ENCODE data around the gene EHBP1.

The EHBP1 gene

DNA sequence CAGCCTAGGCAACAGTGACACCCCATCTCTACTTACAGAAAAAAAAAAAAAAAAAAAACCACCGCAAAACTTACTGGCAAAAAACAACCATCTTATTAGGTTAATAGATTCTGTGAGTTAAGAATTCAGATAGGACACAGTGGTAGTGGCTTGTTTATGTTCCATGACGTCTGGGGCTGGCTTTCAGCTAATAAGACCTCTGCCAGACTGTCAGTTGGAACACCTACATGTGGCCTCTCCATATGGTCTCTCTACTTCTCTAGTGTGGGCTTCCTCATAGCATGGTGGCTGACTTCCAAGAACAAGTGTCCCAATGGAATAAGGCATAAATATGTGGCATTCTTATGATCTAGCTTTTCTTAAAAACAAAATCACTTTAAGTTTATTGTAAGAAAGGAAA, 251.1 kb downstream of the EHBP1 start:
- DNase-seq (ENCODE audit: low read depth, low spot score) = no peak

DNA sequence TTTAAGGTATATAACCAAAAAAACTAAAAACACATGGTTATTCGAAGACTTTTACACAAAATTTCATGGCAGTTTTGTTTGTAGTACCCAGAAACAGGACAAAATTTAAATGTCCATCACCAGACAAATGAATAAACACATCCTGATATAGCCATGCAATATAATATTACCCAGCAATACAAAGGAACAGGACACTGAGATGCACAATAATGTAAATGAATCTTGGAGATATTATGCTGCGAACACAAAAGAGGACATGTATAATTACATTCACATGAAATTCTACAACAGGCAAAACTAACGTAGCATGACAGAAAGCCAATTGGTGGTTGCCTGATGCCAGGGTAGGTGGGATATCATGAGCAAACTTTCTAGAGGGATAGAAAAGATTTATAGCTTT, 252.7 kb downstream of the EHBP1 start:
- DNase-seq (ENCODE audit: low read depth, low spot score) = no peak

DNA sequence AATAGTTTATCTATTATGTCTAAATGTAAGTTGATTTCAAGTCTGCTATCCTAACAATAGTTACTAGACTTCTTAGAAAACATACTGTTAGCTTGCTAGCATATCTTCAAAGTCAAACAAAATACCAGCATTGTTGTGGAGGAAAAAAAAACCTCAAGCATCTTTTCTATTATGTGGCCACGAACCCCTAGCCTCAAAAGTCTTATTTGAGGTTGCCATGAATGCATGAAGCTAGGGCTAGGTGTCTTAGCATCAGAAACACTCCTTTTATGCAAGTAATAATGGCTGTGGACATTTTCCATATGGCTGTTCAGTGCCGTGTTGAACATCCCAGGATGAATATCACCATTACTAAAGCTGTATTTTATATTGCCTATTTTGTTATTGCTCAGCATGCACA, 258.5 kb downstream of the EHBP1 start:
- no peak for DNase-seq (ENCODE audit: low read depth, low spot score)

DNA sequence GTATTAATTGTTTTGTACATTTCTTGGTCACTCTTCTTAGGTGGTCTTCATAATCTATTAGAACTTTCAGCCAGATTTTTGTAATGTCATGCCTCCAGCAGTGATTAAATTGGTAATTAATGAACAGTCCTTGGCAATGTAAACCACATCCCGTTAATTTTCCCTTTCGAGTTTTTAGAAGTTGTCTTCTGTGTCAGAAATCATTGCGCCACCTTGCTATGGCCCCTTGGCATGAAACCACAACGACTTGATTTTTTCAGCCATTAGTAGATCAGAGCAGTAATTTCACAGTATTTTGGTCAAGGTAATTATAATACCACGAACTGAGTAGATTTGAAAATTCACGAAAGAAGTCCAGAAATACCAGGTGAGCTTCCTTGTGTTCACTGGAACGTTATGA, 259.2 kb downstream of the EHBP1 start:
- DNase-seq (ENCODE audit: low read depth, low spot score) = no peak

DNA sequence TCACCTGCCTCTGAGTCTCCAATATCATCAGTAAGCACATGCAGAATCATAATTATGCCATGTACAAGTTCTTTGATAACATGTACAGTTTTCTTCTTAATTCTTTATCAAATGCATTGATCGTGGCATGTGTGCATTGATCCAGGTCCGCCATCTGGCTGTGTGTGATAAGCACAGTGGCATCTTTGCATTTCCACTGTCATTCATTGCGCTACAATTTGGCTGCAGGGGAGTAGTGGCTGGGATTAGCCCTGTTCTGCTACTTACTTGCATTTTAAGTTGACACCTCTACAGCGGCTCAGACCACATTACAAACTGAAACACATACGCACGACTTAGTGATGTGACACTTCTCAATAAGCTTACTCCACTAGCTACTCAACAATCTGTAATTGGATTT, 261.5 kb downstream of the EHBP1 start:
- no peak for DNase-seq (ENCODE audit: low read depth, low spot score)

DNA sequence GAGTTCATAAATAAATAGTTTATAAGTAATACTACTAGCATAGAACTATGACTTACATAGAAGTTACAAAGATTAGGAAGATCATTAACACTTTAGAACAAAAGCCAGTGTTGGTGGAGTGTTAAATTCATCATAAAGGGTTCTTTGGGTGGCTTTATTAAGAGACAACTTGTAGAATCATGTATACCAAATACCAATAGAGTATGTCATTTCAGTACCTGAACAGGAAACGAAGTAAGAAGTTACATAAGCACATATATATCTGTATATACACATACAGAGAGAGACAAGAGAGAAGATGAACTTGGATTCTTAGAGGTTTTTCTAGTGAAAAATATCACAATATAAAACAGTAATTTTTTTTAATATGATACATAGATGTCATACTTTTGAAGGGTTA, 262.7 kb downstream of the EHBP1 start:
- no peak for DNase-seq (ENCODE audit: low read depth, low spot score)

DNA sequence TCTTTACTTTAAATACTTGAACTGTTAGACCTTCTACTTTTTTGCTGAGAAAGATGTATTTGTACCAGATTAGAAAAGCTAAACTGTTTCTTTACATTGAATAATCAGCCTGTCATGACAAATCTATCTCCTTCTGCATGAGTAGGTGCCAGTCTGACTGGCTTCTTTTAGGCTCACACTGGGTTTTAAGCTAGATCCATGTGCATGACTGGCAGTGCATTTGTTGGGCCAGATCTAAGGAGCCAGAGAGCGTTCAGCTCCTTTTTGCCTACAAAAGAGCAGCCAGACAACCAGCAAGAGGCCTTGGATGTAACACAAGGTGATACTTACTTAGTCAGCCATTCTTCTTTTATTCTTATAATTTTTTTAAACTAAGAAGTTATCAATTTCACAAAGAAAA, 263.2 kb downstream of the EHBP1 start:
- DNase-seq (ENCODE audit: low read depth, low spot score) = no peak

DNA sequence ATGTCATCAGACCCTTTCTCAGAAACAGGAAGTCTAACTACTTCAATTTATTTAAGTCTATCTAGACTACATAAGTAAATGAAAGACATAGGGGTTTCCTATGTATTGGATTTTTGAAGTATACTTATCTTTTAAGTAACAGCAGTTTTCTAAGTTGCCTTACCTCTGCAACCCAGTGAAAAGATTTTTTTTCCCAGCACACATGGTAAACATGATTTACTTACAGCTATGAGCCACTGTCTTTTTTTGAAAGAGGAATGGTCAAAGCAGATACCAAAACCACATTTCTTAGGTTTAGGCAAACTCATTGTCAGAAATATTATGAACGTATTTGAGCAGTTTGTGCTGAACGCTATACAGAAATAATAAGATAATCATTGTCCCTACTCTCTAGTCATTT, 266.4 kb downstream of the EHBP1 start:
- DNase-seq (ENCODE audit: low read depth, low spot score) = no peak

DNA sequence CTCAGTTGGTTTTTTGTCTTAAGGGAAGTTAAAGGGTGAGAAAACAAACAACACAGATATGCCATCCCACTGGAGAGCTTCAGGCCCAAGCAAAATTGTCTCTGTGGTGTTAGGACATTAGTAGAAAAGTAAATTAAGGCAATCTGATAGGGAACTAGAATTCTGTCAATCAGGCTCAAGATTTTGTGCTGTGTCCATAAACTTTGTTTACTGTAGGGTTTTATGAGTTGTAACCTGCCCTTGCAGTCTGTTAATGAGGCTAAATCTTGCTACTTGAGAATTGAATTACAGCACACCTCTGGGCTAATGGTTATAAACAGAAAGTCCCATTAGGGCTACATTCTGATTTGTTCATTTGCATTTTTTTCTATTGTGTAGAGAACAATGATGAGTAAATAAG, 267.1 kb downstream of the EHBP1 start:
- DNase-seq (ENCODE audit: low read depth, low spot score) = no peak

DNA sequence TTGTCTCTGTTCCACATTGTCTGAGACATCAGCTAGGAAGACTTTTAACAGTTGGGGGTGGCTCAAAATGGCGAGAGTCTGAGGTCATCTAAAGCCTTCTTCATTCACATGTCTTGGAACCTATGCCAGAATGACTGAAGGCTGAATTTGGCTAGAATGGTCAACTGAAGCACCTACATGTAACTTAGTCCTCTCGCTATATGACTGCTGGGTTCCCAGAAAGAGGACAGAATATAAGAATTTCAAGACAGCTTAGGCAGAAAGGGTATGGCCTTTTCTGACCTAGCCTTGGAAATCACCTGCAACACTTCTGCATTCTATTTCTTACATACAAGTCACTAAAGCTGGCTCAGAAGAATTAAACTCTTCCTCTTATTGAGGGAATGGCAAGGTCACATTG, 269.5 kb downstream of the EHBP1 start:
- DNase-seq (ENCODE audit: low read depth, low spot score) = no peak

DNA sequence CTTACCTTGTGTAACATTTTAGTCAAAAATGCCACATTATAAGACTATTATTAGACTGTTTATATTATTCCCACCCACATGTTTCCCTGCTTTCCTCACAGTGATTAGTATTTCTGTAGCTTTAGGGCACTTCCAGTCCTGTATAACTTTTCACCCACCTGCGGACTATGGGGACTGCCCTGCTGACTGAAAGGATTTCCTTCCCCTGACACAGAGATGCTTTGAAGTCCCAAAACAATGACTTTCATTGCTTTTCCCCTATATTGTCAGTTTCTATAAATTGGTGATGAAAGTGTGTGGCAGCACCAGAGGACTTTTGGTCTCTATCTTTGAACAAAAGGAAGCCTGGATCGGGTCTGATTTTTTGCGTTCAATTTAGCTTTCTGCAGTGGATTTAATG, 286.1 kb downstream of the EHBP1 start:
- DNase-seq (ENCODE audit: low read depth, low spot score) = no peak

DNA sequence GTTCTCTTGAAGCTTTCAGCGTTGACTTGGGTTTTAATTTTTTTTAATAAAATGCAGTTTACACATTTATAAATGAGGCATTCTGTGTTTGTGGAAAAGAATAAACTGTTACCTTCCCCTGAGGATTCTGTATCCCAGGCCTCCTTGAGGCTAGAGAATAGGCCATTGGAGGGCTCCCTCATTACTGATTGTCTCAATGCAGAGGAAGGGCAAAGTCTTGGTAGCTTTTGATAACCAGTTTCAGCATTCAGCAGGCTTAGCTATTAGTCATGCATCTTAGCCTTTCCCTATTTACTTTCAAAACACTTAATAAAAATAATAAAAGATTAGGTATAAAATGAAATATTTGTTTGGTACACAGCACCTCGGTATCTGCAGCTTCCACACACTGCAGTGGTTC, 287.0 kb downstream of the EHBP1 start:
- no peak for DNase-seq (ENCODE audit: low read depth, low spot score)

DNA sequence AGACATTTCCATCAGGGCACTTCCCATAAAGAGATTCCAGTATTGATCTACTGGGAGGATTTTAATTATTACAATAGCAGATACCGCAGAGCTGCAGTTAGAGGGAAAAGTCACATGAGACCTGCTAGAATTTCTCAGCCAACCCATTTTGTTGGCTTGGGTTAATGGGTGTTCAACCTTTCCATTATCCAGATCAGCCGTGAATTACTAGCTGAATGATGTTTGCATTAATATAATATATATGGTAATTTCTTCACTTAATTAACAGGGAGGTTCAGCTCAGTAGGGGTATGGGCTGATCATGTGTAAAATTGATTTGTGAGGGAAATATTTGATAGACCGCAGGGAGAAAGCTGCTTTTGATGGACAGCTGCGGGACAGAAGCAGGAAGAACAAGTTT, 288.7 kb downstream of the EHBP1 start:
- no peak for DNase-seq (ENCODE audit: low read depth, low spot score)

DNA sequence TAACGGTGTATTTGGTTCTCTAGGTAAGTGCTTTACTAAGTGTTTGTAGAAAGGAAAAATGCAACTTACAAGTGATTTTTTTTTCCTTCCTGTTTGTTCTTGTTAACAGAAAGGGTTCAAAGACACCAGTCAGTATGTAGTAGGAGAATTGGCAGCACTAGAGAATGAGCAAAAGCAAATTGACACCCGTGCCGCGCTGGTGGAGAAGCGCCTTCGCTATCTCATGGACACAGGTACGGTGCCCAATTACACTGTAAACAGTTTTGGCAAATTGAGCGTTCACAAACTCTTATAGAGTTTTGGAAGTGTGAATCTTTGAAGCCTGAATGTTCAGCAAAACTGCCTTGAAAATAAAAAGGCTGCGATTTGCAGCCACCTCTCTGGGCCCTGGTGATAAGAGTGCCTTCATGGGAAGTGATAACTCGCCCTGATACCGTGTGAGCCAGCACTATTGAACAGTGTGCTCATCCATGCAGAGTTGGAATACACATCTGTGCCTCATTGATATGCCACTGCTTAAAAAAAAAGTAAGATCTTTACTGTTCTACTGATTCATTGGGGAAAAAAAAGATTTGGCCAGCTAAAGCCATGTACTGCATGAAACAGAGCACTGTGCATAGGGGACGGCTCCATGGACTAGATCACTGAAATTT, 291.1 kb downstream of the EHBP1 start:
- no peak for DNase-seq (ENCODE audit: low read depth, low spot score)

DNA sequence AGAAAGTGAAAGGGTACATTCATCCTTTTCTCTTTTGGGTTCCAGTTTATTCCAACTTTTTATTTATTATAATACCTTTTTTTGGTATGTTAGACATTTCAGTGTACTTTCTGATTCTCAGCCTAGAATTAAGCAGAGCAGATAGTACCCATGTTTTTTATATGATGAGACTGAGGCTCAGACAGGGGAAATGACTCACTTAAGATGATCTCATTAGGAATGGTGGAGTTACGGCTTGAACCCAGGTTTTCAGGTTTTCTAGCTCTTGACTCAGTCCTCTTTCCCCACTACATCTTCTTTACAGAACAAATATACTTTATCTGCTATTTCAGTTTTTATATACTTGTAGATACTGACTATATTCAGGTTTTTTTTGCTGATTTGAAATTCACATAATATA, 293.4 kb downstream of the EHBP1 start:
- no peak for DNase-seq (ENCODE audit: low read depth, low spot score)

DNA sequence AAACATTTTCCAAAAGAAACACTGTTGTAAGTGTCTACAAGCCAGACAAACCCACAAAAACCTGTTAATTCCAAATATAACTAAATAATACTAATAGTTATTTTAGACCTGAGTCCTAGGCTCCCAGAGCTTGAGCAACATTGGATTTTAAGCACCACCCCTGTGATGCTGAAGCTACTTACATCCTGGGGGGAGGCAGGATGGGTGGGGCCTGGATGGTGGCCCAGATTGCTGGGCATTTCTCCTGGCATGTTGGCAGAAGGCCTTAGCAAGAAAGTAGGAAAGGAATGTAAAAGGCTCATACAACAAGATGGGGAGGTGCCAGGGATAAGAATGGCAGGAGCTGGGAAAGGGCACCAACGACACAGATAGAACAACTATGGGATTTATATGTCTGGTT, 294.4 kb downstream of the EHBP1 start:
- DNase-seq (ENCODE audit: low read depth, low spot score) = no peak

DNA sequence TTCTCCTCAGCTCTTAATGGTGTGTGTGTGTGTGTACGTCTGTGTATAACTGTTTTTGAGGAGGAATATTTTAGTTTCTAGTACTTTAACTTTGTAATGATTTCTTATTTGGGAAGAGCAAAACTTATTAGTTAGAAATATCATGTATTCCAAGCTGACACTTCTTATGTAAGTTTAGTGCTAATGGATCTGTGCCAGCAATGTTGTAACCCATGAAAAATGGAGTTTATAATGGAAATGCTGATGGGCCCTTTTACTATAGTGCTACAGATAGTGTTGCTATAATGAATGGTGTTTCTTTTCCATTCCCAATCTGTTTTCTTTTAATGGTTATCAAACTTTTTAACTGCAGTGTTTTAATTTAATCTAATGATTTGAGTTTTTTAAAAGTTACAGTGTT, 295.3 kb downstream of the EHBP1 start:
- DNase-seq (ENCODE audit: low read depth, low spot score) = no peak

DNA sequence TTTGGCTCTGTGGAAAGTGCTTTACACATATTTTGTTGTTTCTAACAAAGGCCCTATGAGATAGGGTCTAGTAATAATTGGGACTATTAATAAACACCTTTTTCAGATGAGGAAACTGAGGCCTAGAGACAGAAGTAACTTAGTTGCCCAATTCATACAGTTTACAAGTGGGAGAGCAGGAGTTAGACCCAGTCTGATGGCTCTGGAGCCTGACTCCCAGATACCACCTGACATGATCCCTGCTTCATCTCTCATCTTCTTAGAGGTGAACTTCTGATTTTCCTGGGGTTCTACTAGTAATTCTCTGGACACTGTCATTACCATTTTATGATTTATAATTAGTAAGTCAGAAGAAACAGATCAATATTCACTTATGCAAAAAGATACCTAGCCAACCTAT, 296.1 kb downstream of the EHBP1 start:
- no peak for DNase-seq (ENCODE audit: low read depth, low spot score)

DNA sequence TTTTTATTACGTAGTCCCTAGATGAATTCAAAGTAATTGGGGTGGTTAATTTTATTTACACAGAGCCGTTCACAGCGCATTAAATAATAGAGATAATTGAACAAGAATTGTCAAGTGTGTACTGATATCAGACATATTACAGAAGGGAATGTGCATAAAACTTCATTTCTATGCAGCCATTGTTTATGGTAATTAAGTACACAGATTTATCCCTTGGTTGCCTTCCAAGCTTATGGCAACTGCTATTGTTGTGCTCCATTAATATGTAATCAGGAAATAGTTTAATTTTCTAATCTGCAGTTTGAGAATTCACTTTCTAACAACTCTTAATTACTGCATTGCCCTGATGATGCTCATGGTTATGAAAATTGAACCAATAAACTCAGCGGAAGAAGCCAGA, 297.8 kb downstream of the EHBP1 start:
- DNase-seq (ENCODE audit: low read depth, low spot score) = no peak

DNA sequence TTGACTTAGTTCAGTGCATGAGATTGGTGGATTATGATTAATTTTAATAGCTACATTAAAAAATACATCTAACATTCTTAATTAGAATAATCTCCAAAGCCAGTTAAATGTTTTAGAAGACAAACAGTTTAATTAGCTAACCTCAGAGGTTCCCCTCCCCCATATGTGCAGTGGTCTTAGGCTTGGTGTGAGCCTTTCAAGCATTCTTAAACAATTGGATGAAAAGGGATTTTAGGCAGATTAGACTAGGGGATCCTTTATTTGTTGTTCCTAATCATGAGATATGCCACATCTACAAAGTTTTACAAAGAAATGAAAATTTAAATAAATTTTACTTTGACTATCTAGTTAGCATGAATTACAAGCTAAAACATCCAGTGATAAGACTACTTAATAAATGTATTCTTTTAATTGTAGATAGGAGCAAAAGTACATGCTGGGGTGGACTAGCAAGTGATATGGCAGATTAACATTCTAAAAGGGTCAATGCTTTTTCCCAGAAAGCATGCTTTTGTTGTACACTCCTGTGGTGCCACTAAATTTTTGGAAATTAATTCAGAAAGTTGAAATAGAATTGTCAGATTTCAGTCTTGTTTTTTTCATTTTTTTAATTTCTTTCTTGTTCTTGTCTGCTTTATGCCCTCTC, 302.4 kb downstream of the EHBP1 start:
- no peak for DNase-seq (ENCODE audit: low read depth, low spot score)

DNA sequence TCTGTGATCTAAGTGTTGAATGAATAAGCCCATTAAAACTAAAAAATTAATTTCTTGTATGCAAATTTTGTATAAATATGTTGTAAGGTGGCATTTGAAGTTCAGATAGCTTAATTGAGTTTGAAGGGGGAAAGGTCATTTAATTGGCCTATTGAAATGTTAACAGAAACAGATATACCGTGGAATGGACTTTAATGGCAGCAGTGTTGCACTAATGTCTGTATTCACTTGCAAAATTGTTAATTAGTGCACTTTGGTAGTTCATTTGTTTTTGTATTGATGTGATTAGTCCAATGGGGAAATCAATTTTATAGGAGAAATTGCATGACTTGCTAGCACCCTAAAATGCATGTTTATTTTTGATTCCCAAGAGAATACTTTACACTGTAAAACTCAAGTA, 303.3 kb downstream of the EHBP1 start:
- no peak for DNase-seq (ENCODE audit: low read depth, low spot score)

DNA sequence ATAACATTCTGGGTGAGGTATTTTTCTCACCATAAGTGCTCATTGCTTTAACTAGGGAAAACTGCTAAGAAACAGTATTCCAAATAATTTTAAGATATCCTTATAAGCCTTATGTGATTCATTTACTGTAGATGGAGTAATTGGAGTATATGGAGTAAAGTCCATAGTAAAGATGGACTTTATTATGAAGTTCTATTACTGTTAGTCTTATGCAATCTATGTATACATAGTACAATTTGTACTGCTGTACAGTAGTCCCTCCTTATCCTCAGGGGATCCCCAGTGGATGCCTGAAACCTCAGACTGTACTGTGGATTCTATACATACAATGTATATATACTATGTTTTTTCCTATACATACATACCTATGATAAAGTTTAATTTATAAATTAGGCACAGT, 304.0 kb downstream of the EHBP1 start:
- no peak for DNase-seq (ENCODE audit: low read depth, low spot score)

DNA sequence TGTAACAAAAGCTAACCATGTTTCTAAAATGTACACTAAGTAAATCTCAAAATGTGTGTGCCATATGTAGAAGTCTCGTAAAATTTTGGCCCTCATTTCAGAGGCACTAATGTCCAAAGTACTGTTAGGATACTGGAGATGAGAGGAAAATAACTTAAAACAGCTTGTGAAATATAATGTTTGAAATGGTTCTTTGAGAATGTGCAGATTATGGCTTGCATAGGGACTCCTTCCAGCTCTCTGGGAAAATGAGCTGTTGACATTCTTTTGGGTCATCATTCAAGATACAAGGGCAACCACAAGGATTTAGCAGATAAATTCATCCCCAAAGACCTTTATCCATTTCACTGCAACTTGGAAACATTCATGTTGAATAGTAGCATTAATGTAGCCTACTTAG, 307.0 kb downstream of the EHBP1 start:
- DNase-seq (ENCODE audit: low read depth, low spot score) = no peak

DNA sequence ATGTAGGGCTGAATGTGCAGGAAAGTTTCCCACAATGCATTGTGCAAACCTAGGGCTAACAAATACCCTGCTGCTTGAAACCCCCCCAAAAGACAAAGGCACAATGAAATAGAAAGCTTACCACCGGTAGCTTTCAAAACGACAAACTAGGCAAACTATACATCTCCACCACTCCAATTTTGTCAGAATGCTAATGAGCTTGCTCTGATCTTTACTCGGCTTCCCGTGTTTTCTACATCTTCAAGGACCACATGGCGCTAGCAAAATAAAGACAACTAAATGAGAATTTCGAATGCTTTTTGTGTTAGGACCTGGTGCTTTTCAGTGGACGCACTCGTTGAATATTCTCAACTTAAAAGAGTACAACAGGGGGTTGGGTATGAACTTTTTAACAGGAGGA, 307.9 kb downstream of the EHBP1 start:
- no peak for DNase-seq (ENCODE audit: low read depth, low spot score)

All from activated naive CD8-positive, alpha-beta T cell treated with anti-CD3 and anti-CD28 coated beads, Interleukin-2, amount 50 U/mL, for 16 hours (primary cell).